HepG2 (cell line): Measurements from ENCODE around the gene HPDL. TPM values are rescaled to one million over a fixed set of nuclear protein-coding genes. Genes with fewer than 3 reads are reported as not detected.

ENCODE experiments used
- ARNT2 ChIP-seq: sonication (generic); formaldehyde crosslinking; IDR thresholded peaks from 2 replicates; pipeline ENCODE4 v1.8.0; 2022; ENCODE audit warnings: mild to moderate bottlenecking, low read depth, missing genetic modification reagents, moderate library complexity
- CEBPB ChIP-seq: IDR thresholded peaks from 2 replicates; pipeline ENCODE4 v1.6.1; 2011; ENCODE audit warnings: low read depth, low read length, improper control_type of control experiment, borderline replicate concordance
- CREM ChIP-seq, 2 experiments: sonication (generic) in 1 of 2; formaldehyde crosslinking in 1 of 2; IDR thresholded peaks; 2 replicates each; pipeline versions ENCODE4 v1.4.0 to v1.6.1; 2016 to 2020; ENCODE audit warnings: antibody characterized with exemption in 1 of 2, mild to moderate bottlenecking in 1 of 2, missing genetic modification reagents in 1 of 2
- FOXK1 ChIP-seq: sonication (generic); formaldehyde crosslinking; IDR thresholded peaks from 2 replicates; pipeline ENCODE4 v1.4.0; 2020; ENCODE audit warnings: low read depth, missing genetic modification reagents, borderline replicate concordance
- GABPA ChIP-seq, 2 experiments: IDR thresholded peaks; 2 replicates each; pipeline ENCODE4 v1.6.1; 2011 to 2016; ENCODE audit warnings: low read depth in 2 of 2, low read length in 1 of 2, missing biosample characterization in 1 of 2, missing genetic modification characterization in 1 of 2
- IRX3 ChIP-seq: sonication (generic); formaldehyde crosslinking; IDR thresholded peaks from 2 replicates; pipeline ENCODE4 v1.8.1; 2023; ENCODE audit warnings: mild to moderate bottlenecking, low read depth, missing genetic modification reagents, borderline replicate concordance
- LBX2 ChIP-seq: sonication (generic); formaldehyde crosslinking; IDR thresholded peaks from 2 replicates; pipeline ENCODE4 v1.5.0; 2020; ENCODE audit warnings: missing genetic modification reagents, mild to moderate bottlenecking, borderline replicate concordance
- MEF2D ChIP-seq: sonication (generic); formaldehyde crosslinking; IDR thresholded peaks from 2 replicates; pipeline ENCODE4 v1.5.1; 2020; ENCODE audit warnings: mild to moderate bottlenecking, missing genetic modification reagents
- MLXIP ChIP-seq: sonication (generic); formaldehyde crosslinking; IDR thresholded peaks from 2 replicates; pipeline ENCODE4 v1.9.0; 2021; ENCODE audit warnings: missing genetic modification reagents, borderline replicate concordance
- PATZ1 ChIP-seq: sonication (generic); formaldehyde crosslinking; IDR thresholded peaks from 2 replicates; pipeline ENCODE4 v1.4.0; 2020; ENCODE audit warnings: missing genetic modification reagents
- RBM22 ChIP-seq: fragments of 200-400 bp; formaldehyde crosslinking; optimal IDR thresholded peaks from 2 replicates; pipeline ENCODE3; 2017; ENCODE audit warnings: mild to moderate bottlenecking, low read length, moderate library complexity
- TBX2 ChIP-seq: sonication (generic); formaldehyde crosslinking; IDR thresholded peaks from 2 replicates; pipeline ENCODE4 v1.5.0; 2020; ENCODE audit warnings: missing genetic modification reagents, mild to moderate bottlenecking, borderline replicate concordance
- ZBTB39 ChIP-seq: sonication (generic); formaldehyde crosslinking; IDR thresholded peaks from 2 replicates; pipeline ENCODE4 v1.5.0; 2020; ENCODE audit warnings: missing genetic modification reagents
- ZBTB7B ChIP-seq: sonication (generic); formaldehyde crosslinking; IDR thresholded peaks from 2 replicates; pipeline ENCODE4 v1.4.0; 2020; ENCODE audit warnings: missing genetic modification reagents
- ZFP36L2 ChIP-seq: sonication (generic); formaldehyde crosslinking; IDR thresholded peaks from 2 replicates; pipeline ENCODE4 v1.4.0; 2020; ENCODE audit warnings: missing genetic modification reagents
- ZNF484 ChIP-seq: sonication (generic); formaldehyde crosslinking; IDR thresholded peaks from 2 replicates; pipeline ENCODE4 v1.5.1; 2020; ENCODE audit warnings: mild to moderate bottlenecking, low read depth, missing genetic modification reagents, borderline replicate concordance
- ZNF547 ChIP-seq: sonication (generic); formaldehyde crosslinking; IDR thresholded peaks from 2 replicates; pipeline ENCODE4 v1.5.1; 2020; ENCODE audit warnings: mild to moderate bottlenecking, missing genetic modification reagents
- polyA plus RNA-seq, 8 experiments: library from polyadenylated mRNA; depleted of rRNA in 3 of 8; stranded (reverse) in 7 of 8; unstranded in 1 of 8; fragments of >200 nt; fragmentation: Illumina TruSeq in 4 of 8; extraction: Trizol in 4 of 8; gene quantifications; 2 replicates each; pipeline versions ENCODE4 v1.2.1 to v1.2.3, GENCODE V29; 2011 to 2016; ENCODE audit warnings: low read depth in 4 of 8, missing spikeins in 1 of 8, mixed read lengths in 1 of 8; ENCODE audit not compliant: insufficient read depth in 1 of 8
- total RNA-seq, 5 experiments: library from RNA; depleted of rRNA; stranded (reverse); fragments of >200 nt; fragmentation: Illumina TruSeq; extraction: Trizol; gene quantifications; 2 replicates each; pipeline ENCODE4 v1.2.3, GENCODE V29; 2016; ENCODE audit warnings: low read depth in 1 of 5
- TF ChIP-seq, protein P1 (sequence below): IDR thresholded peaks from 2 replicates; pipeline ENCODE4 v1.6.1; 2016; ENCODE audit warnings: low read depth

HPDL gene
- total and polyA plus RNA-seq, 2 of the 13 experiments (the other 11 are each of a cell fraction or from before 2014, with no cell fraction given), result not detected

- TF ChIP-seq ZBTB39 (CRISPR knock-in tag) (peak; percentile 89), ARNT2 (CRISPR knock-in tag) (peak; percentile 93), ZNF547 (CRISPR knock-in tag) (peak; percentile 85), ZFP36L2 (CRISPR knock-in tag) (no peak), MEF2D (CRISPR knock-in tag) (peak; percentile 76), RBM22 (peak; percentile 64), GABPA (IDR thresholded peaks at IDR 0.05; ENCODE audit: low read depth, low read length) (peak; percentile 66), GABPA (CRISPR knock-in tag; IDR thresholded peaks at IDR 0.05; ENCODE audit: low read depth) (peak; percentile 83), CREM (IDR thresholded peaks at IDR 0.05) (peak; percentile 94), CREM (CRISPR knock-in tag; IDR thresholded peaks at IDR 0.05) (no peak), LBX2 (CRISPR knock-in tag) (peak; percentile 16; the same call in 1 of the 2 replicates), IRX3 (CRISPR knock-in tag) (peak; percentile 15; the same call in 1 of the 2 replicates), FOXK1 (CRISPR knock-in tag) (peak; percentile 26; the same call in 1 of the 2 replicates), ZNF484 (CRISPR knock-in tag) (no peak), CEBPB (no peak), TBX2 (peak; percentile 90), MLXIP (CRISPR knock-in tag) (no peak), ZBTB7B (peak; percentile 38; the same call in 1 of the 2 replicates), PATZ1 (CRISPR knock-in tag) (0 out of 2 replicates have a peak, but pooled peaks have one; percentile 17)
- TF ChIP-seq, protein P1, sequence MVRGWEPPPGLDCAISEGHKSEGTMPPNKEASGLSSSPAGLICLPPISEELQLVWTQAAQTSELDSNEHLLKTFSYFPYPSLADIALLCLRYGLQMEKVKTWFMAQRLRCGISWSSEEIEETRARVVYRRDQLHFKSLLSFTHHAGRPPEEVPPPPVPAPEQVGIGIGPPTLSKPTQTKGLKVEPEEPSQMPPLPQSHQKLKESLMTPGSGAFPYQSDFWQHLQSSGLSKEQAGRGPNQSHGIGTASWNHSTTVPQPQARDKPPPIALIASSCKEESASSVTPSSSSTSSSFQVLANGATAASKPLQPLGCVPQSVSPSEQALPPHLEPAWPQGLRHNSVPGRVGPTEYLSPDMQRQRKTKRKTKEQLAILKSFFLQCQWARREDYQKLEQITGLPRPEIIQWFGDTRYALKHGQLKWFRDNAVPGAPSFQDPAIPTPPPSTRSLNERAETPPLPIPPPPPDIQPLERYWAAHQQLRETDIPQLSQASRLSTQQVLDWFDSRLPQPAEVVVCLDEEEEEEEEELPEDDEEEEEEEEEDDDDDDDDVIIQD (CRISPR knock-in tag), result no peak
Observed at GRCh38 chr1:45339789-45340558, 13.3 kb downstream of the HPDL start, which contains the start of the genes MUTYH and TOE1 (continued).
